HG03064 (cell line): ENCODE measurements around the gene DDX11.
"Not testable (repeated sequence)": the region's sequence is repeated elsewhere in the genome, so short reads cannot be mapped to it uniquely, and the experiment has no call there.

Experiments
- ATAC-seq: cut with Tn5 transposase; IDR thresholded peaks from one replicate; pipeline ENCODE4 v1.9.1; 2021; ENCODE audit warnings: low read depth; ENCODE audit not compliant: unreplicated experiment

Gene DDX11

GRCh38 chr12:31097819-31098218, 24.2 kb downstream of the DDX11 start:
- not testable (repeated sequence) for ATAC-seq

GRCh38 chr12:31098363-31098762, 24.7 kb downstream of the DDX11 start:
- ATAC-seq = not testable (repeated sequence)

- ATAC-seq = not testable (repeated sequence)
Observed at GRCh38 chr12:31098771-31099170, 25.1 kb downstream of the DDX11 start.

- not testable (repeated sequence) for ATAC-seq
Observed at GRCh38 chr12:31099434-31099833, 25.8 kb downstream of the DDX11 start.

GRCh38 chr12:31100503-31101208, 27.0 kb downstream of the DDX11 start:
- not testable (repeated sequence) for ATAC-seq

- ATAC-seq = not testable (repeated sequence)
Observed at GRCh38 chr12:31102125-31102524, 28.5 kb downstream of the DDX11 start.

- not testable (repeated sequence) for ATAC-seq
Observed at GRCh38 chr12:31102596-31102995, 28.9 kb downstream of the DDX11 start.

GRCh38 chr12:31103561-31103975, 29.9 kb downstream of the DDX11 start:
- ATAC-seq = not testable (repeated sequence)

GRCh38 chr12:31104220-31104619, 30.6 kb downstream of the DDX11 start:
- ATAC-seq = not testable (repeated sequence)

- not testable (repeated sequence) for ATAC-seq
Observed at GRCh38 chr12:31104773-31105172, 31.1 kb downstream of the DDX11 start.

GRCh38 chr12:31105668-31106067, 32.0 kb downstream of the DDX11 start:
- no peak for ATAC-seq

- no peak for ATAC-seq
Observed at GRCh38 chr12:31106101-31106803, 32.6 kb downstream of the DDX11 start.

- ATAC-seq = not testable (repeated sequence)
Observed at GRCh38 chr12:31109773-31110172, 36.1 kb downstream of the DDX11 start.

GRCh38 chr12:31110263-31110662, 36.6 kb downstream of the DDX11 start:
- ATAC-seq = not testable (repeated sequence)

- ATAC-seq = not testable (repeated sequence)
Observed at GRCh38 chr12:31115092-31115601, 41.5 kb downstream of the DDX11 start.

- ATAC-seq = not testable (repeated sequence)
Observed at GRCh38 chr12:31116846-31117202, 43.2 kb downstream of the DDX11 start.

- no peak for ATAC-seq
Observed at GRCh38 chr12:31117203-31118011, 43.7 kb downstream of the DDX11 start.

GRCh38 chr12:31118347-31119191, 44.9 kb downstream of the DDX11 start:
- no peak for ATAC-seq

- no peak for ATAC-seq
Observed at GRCh38 chr12:31119192-31119802, 45.6 kb downstream of the DDX11 start.

GRCh38 chr12:31119803-31120211, 46.1 kb downstream of the DDX11 start:
- no peak for ATAC-seq
